NCI-H1092 (cell line): ENCODE data around the gene SKOR1.

Source experiments
- DNase-seq: peaks from one replicate; lab custom pipeline; 2025; lab: John Stamatoyannopoulos, UW

The SKOR1 gene

GRCh38 chr15:67794832-67795574, 30.3 kb upstream of the SKOR1 start:
- no peak for DNase-seq

- no peak for DNase-seq
Measured at GRCh38 chr15:67796196-67797127, 28.8 kb upstream of the SKOR1 start.

GRCh38 chr15:67799801-67800205, 25.5 kb upstream of the SKOR1 start:
- DNase-seq = no peak

- DNase-seq = no peak
Measured at GRCh38 chr15:67801142-67801541, 24.2 kb upstream of the SKOR1 start.

- DNase-seq = no peak
Measured at GRCh38 chr15:67801926-67802914, 23.1 kb upstream of the SKOR1 start.

- DNase-seq = no peak
Measured at GRCh38 chr15:67803299-67803698, 22.0 kb upstream of the SKOR1 start.

GRCh38 chr15:67803996-67804843, 21.1 kb upstream of the SKOR1 start:
- DNase-seq = no peak

- DNase-seq = no peak
Measured at GRCh38 chr15:67805008-67805665, 20.2 kb upstream of the SKOR1 start.

- DNase-seq = peak; percentile 16
Measured at GRCh38 chr15:67805666-67806516, 19.4 kb upstream of the SKOR1 start.

GRCh38 chr15:67806536-67806935, 18.8 kb upstream of the SKOR1 start:
- no peak for DNase-seq

- DNase-seq = no peak
Measured at GRCh38 chr15:67807141-67807540, 18.2 kb upstream of the SKOR1 start.

- no peak for DNase-seq
Measured at GRCh38 chr15:67807836-67808235, 17.5 kb upstream of the SKOR1 start.

GRCh38 chr15:67808821-67809220, 16.5 kb upstream of the SKOR1 start:
- no peak for DNase-seq

GRCh38 chr15:67809441-67809840, 15.9 kb upstream of the SKOR1 start:
- no peak for DNase-seq

- DNase-seq = no peak
Measured at GRCh38 chr15:67809866-67810265, 15.4 kb upstream of the SKOR1 start.

GRCh38 chr15:67812241-67812644, 13.1 kb upstream of the SKOR1 start:
- DNase-seq = no peak

- DNase-seq = no peak
Measured at GRCh38 chr15:67813104-67813634, 12.1 kb upstream of the SKOR1 start.

- DNase-seq = no peak
Measured at GRCh38 chr15:67815036-67815592, 10.2 kb upstream of the SKOR1 start.

- no peak for DNase-seq
Measured at GRCh38 chr15:67816668-67817067, 8.6 kb upstream of the SKOR1 start.
